Skeletal muscle satellite cell (primary cell): ENCODE data around the gene TENT5C. TPM values are rescaled to one million over a fixed set of nuclear protein-coding genes. Genes with fewer than 3 reads are reported as not detected.
"Not testable (repeated sequence)": the region's sequence is repeated elsewhere in the genome, so short reads cannot be mapped to it uniquely, and the experiment has no call there.

Experiments used
- H3K27me3 ChIP-seq: 2 replicates; pipeline ENCODE4 v1.7.0; 2013; ENCODE audit warnings: low read length; ENCODE audit not compliant: control insufficient read depth, insufficient read depth
- H3K36me3 ChIP-seq: 2 replicates; pipeline ENCODE4 v1.7.0; 2013; ENCODE audit warnings: mild to moderate bottlenecking, control low read depth, low read length; ENCODE audit not compliant: insufficient read depth
- H3K4me1 ChIP-seq: 2 replicates; pipeline ENCODE4 v1.7.0; 2013; ENCODE audit warnings: low read length; ENCODE audit not compliant: control insufficient read depth, insufficient read depth
- H3K4me2 ChIP-seq: 2 replicates; pipeline ENCODE4 v1.7.0; 2013; ENCODE audit warnings: mild to moderate bottlenecking, low read length
- H3K4me3 ChIP-seq: 2 replicates; pipeline ENCODE4 v1.7.0; 2013; ENCODE audit warnings: low read length
- H3K9ac ChIP-seq: 2 replicates; pipeline ENCODE4 v1.7.0; 2013; ENCODE audit warnings: mild to moderate bottlenecking, low read depth, low read length, moderate library complexity
- H3K9me3 ChIP-seq: replicated peaks from 2 replicates; pipeline ENCODE4 v1.7.0; 2013; ENCODE audit warnings: mild to moderate bottlenecking, control low read depth, low read length
- total RNA-seq: library from RNA; depleted of rRNA; stranded (reverse); fragments of >200 nt; gene quantifications from 2 replicates; pipeline ENCODE4 v1.2.3, GENCODE V29; 2012; rRNA removed

Gene TENT5C
- total RNA-seq = under 0.01 TPM in 1 of 2 replicates, not detected in the other

DNA sequence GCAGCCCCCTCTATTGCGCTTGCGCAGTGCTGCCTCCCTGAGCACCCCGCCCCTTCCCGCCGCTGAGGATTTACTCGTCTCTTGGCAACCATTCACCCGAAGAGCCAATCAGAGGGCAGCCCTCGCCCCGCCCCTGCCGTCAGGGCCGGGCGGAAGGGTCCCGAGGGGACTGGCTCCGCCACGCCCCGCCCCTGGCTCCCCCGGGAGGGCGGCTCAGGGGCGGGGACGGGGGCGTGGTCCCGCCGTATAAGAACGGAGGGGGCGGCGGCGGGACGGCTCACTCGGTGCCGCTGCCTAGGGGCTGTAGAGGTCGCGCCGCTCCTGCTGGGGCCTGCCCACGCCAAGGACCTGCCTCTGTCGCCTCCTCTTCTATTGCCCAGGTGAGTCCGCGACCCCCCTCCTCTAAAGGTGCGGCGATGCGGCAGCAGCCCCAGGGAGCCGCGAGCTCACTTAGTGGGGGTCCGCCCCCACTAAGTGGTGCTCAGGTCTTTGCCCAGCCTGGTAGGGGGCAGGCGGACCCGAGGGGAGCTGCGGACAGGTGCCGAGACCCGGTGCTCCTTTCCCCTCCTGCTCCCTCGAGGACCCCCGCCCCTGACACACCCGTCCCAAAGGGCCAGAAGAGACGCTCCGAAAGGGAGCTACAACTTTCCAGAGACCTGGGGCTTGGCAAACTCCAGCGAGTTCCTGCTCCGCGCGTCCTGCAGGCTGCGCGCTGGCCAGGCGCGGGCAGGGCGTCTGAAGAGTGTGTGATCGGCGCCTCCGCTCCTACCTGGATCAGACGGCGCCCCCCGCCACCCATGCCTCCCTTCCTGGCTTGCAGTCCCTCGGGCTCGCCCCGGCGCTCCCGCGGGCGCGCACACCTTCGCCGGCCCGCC lies at the start of gene TENT5C:
Gene TENT5C (plus strand): TSS at position 275 of the 875 bp plus-strand sequence. CDS start 16,821 bp downstream, outside the sequence.
- H3K4me1 ChIP-seq = peaks cover 4% of the 10 kb centered on the region
- peak within 1 kb of the TSS; percentile 71 for H3K9ac ChIP-seq
- peak within 1 kb of the TSS; percentile 94 for H3K4me3 ChIP-seq
- H3K9me3 ChIP-seq = no peaks in the 10 kb centered on the region
- H3K27me3 ChIP-seq = peaks cover 65% of the 10 kb centered on the region
- peak within 1 kb of the TSS; percentile 100 for H3K4me2 ChIP-seq
- H3K36me3 ChIP-seq = no peaks in the 10 kb centered on the region

DNA sequence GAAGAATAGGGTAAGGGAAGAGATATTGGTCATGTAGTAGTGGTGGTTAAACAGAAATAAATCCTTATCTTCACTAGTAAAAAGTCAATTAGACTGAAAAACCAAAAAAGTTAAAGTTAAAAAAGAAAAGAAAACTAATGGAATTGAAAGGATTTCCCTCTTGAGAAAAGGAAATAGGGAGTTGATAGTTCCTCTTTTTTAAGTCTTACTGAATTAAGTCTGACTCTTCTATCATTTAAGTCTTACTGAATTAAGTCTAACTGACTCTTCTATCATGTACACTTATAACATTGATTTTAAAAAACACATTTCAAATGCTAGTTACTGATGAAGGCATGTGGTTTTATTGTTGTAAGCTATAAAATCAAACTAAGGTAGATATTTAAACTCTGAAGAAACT lies 49.5 kb upstream of the TENT5C start:
- Histone ChIP-seq H3K4me1 (no peaks in the 10 kb centered on the region), H3K9me3 (no peaks in the 10 kb centered on the region), H3K36me3 (no peaks in the 10 kb centered on the region), H3K4me3 (no peak overlapping the region), H3K9ac (no peak overlapping the region), H3K27me3 (peaks cover 9% of the 10 kb centered on the region), H3K4me2 (no peak overlapping the region)

DNA sequence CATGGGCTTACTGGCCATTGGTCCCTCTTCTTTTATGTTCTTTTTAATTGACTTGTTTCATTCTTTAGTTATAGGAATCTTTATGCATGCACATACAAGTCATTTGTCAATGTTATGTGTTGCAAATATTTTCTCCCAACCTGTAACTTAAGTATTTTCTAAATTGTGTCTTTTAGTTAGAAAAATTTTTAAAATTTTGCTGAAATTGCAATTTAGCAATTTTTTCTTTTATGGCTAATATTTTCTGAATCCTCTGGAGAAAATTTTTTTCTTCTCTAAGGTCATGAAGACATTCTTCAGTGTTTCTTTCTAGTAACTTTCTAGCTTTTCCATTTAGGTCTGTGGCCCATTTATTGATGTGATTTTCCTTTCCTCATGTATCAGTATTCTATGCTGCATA lies 48.9 kb upstream of the TENT5C start:
- H3K27me3 ChIP-seq = peaks cover 9% of the 10 kb centered on the region

DNA sequence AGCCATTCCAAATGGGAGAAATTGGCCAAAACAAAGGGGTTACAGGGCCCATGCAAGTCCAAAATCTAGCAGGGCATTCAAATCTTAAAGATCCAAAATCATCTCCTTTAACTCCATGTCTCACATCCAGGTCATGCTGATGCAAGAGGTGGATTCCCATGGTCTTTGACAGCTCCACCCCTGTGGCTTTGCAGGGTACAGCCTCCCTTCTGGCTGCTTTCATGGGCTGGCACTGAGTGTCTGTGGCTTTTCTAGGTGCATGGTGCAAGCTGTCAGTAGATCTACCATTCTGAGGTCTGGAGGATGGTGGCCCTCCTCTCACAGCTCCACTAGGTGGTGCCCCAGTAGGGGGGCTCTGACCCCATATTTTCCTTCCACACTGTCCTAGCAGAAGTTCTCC lies 47.4 kb upstream of the TENT5C start:
- not testable (repeated sequence) for H3K36me3 ChIP-seq, H3K27me3 ChIP-seq, H3K9me3 ChIP-seq, H3K4me2 ChIP-seq, H3K4me1 ChIP-seq, H3K4me3 ChIP-seq, H3K9ac ChIP-seq

More for the DNA sequence above, 48.9 kb upstream of the TENT5C start:
- no peaks in the 10 kb centered on the region for H3K36me3 ChIP-seq
- no peak overlapping the region for H3K9ac ChIP-seq
- H3K4me1 ChIP-seq = no peaks in the 10 kb centered on the region
- H3K4me3 ChIP-seq = no peak overlapping the region
- H3K4me2 ChIP-seq = no peak overlapping the region
- H3K9me3 ChIP-seq = no peaks in the 10 kb centered on the region

DNA sequence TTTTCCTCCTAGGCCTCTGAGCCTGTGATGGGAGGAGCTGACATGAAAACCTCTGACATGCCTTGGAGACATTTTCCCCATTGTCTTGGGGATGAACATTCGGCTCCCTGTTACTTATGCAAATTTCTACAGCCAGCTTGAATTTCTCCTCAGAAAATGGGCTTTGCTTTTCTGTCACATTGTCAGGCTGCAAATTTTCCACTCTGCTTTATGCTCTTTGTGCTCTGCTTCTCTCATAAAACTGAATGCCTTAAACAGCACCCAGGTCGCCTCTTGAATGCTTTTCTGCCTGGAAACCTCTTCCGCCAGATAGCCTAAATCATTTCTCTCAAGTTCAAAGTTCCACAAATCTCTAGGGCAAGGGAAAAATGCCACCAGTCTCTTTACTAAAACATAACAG lies 46.7 kb upstream of the TENT5C start:
- H3K4me2 ChIP-seq = no peak overlapping the region

DNA sequence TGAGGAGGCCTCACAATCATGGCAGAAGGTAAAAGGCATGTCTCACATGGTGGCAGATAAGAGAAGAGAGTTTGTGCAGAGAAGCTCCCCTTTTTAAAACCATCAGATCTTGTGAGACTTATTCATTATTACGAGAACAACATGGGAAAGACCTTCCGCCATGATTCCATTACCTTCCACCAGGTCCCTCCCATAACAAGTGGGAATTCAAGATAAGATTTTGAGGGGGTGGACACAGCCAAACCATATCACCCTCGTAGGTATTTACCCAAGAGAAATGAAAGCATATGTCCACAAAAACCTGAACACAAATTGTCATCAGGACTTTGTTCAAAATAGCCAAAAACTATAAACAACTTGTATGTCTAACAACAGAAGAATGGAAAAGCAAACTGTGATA lies 45.9 kb upstream of the TENT5C start:
- no peak overlapping the region for H3K4me2 ChIP-seq
- H3K4me1 ChIP-seq = no peaks in the 10 kb centered on the region
- no peaks in the 10 kb centered on the region for H3K9me3 ChIP-seq
- H3K9ac ChIP-seq = no peak overlapping the region
- H3K27me3 ChIP-seq = peaks cover 15% of the 10 kb centered on the region
- no peaks in the 10 kb centered on the region for H3K36me3 ChIP-seq
- H3K4me3 ChIP-seq = no peak overlapping the region

More for the DNA sequence above, 46.7 kb upstream of the TENT5C start:
- Histone ChIP-seq H3K9ac (no peak overlapping the region), H3K36me3 (no peaks in the 10 kb centered on the region), H3K4me3 (no peak overlapping the region), H3K27me3 (peaks cover 12% of the 10 kb centered on the region), H3K4me1 (no peaks in the 10 kb centered on the region), H3K9me3 (no peaks in the 10 kb centered on the region)

DNA sequence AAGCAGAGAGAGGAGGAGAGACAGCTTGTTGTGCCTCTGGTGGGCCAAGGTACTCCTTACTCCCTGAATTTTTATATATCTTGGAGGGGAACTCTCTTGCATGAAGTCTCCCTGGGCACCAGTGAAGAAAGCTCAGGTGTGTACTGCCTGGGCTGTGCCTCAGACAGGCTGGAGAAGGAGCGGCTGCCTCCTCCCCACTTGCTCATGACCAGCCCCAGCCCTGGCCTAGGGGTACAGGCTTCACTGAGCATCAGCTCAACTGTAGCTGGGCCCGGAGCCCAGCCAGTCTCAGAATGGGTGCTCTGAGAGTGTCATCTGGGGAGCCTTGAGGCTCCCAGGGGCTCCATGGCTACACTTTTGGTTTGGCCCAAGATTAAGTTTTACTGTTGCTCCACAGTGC lies 44.8 kb upstream of the TENT5C start:
- Histone ChIP-seq H3K9ac (no peak overlapping the region), H3K4me3 (no peak overlapping the region), H3K4me1 (no peaks in the 10 kb centered on the region), H3K27me3 (peaks cover 17% of the 10 kb centered on the region), H3K36me3 (no peaks in the 10 kb centered on the region), H3K9me3 (no peaks in the 10 kb centered on the region), H3K4me2 (no peak overlapping the region)

DNA sequence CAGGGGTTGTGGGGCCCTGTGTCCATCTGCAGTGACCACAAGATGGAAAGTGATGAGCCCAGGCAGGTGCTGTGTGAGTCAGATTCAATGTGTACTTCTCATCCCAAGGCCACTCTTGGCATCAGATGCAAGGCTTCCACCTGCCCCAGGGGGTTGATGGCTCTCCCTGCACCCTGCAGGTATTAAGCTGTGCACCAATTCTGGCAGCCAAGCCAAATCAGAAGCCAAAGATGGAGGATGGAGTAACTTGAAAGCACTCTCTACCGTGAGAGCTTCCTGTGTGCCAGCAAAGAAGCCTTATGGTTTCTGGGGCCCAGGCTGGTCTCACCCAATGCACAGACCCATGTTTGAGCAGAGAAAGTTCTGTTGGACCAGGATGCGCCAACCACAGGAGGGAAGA lies 44.3 kb upstream of the TENT5C start:
- no peak overlapping the region for H3K4me2 ChIP-seq
- peaks cover 17% of the 10 kb centered on the region for H3K27me3 ChIP-seq
- no peak overlapping the region for H3K9ac ChIP-seq
- no peaks in the 10 kb centered on the region for H3K9me3 ChIP-seq
- no peak overlapping the region for H3K4me3 ChIP-seq
- no peaks in the 10 kb centered on the region for H3K36me3 ChIP-seq
- no peaks in the 10 kb centered on the region for H3K4me1 ChIP-seq

DNA sequence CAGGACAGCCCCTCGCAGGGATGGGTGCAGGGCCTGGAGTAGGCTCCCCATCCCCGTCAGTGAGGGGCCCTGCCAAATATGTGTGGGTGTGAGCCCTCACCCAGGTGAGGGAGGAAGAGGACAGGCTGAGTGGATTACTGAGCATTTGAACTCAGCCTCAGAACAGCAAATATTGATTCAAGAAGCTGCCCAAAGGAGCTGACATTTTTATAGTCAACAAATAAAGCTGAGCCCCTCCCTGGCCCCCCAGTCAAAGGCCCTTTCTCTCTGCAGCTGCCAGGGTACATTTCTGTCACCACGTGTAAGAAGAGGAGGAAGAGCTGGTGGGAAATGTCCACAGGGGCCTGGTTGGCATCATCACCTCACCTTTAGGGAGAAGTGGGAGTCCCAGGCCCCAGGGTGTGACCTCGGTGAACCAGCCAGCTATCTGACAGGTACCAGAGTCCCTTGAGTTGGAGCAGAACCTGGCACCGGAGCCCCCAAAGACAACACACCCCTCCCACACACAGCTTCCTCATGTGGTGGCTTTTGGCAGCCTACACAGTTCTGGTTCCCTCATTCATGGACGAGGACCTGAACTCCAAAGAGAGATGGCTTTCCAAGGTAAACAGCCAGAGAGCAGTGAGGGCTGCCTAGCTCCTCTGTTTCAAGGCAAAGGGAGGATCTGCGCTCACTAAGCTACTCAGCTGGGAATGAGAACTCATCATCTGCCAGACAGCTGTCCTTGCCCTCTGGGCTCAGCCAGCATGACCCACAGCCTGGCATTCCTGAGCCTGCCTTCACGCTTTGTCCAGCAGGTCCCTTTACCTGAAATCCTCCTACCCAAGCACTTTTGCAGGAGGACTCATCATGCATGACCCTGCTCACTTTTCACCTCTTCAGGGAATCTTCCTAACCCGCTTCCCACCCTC lies 43.0 kb upstream of the TENT5C start:
- no peak overlapping the region for H3K9ac ChIP-seq
- H3K4me2 ChIP-seq = no peak overlapping the region
- no peaks in the 10 kb centered on the region for H3K36me3 ChIP-seq
- no peaks in the 10 kb centered on the region for H3K9me3 ChIP-seq
- H3K27me3 ChIP-seq = peaks cover 12% of the 10 kb centered on the region
- no peaks in the 10 kb centered on the region for H3K4me1 ChIP-seq
- no peak overlapping the region for H3K4me3 ChIP-seq

DNA sequence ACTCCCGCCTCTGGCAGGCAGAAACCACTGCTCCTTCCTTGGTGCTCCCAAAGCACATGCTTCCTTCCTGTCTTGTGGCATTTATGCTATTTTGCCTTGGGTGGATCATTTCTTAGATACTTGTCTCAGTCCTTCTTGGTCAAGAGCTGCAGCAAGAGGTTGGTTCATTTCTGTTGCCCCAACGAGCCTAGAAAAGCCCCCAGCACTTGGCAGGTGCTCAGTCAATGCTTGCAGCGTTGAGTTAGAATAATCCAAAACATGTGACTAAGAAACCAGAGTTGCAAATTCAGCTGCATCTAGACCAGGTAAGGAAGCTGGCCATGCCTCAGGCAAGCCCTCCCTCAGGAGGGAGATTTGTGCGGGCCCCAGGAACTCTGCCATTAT lies 42.4 kb upstream of the TENT5C start:
- H3K27me3 ChIP-seq = peaks cover 12% of the 10 kb centered on the region
- H3K9me3 ChIP-seq = no peaks in the 10 kb centered on the region
- no peak overlapping the region for H3K4me2 ChIP-seq
- H3K4me3 ChIP-seq = no peak overlapping the region
- no peaks in the 10 kb centered on the region for H3K4me1 ChIP-seq
- H3K9ac ChIP-seq = no peak overlapping the region
- H3K36me3 ChIP-seq = no peaks in the 10 kb centered on the region

DNA sequence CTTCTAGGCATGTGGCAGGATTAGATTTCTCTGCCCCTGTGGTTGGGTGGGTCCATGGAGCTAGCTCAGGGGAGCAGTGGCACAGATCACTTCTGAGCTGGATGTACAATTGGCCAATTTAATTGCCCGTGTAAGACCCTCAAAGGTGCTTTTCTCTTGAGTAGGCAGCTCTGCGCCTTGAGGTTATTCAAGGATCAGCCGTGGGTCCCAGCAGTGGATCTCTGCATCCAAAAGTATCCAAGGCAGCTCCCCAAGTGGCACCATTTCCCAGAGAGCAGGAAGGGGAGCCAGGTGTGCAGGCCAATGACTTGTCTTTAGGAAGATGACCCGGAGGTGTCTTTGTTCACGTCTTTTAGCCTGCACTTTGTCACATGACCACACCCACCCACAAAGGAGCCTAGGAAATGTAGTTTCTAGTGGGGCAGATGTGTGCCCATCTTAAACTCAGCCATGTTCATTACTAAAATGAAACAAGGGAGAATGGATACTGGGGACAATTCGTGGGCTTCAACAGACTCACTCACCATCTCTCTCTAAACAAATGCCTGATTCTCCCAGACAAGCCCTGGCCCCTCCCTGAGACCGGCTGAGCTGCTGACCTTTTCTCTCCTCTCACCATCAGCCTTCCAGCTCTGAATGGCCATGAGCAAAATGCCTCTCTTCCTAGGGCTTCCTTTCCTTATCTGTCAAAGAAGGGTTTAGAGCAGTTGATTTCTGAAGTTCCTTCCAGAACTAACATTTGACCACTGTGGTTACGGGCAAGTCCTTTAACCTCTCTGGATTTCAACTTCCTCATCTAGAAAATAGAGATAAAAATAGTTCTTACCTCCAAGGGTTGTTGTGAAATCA lies 41.4 kb upstream of the TENT5C start:
- Histone ChIP-seq H3K9ac (no peak overlapping the region), H3K27me3 (peaks cover 12% of the 10 kb centered on the region), H3K4me3 (no peak overlapping the region), H3K36me3 (no peaks in the 10 kb centered on the region), H3K4me1 (no peaks in the 10 kb centered on the region), H3K4me2 (no peak overlapping the region), H3K9me3 (no peaks in the 10 kb centered on the region)
